HG02571 (cell line): Measurements from ENCODE around the gene ANXA8L1.
"Not testable (repeated sequence)": the region's sequence is repeated elsewhere in the genome, so short reads cannot be mapped to it uniquely, and the experiment has no call there.

Source experiments
- ATAC-seq: cut with Tn5 transposase; IDR thresholded peaks from one replicate; pipeline ENCODE4 v1.9.1; 2021; ENCODE audit warnings: mild to moderate bottlenecking, moderate library complexity; ENCODE audit not compliant: unreplicated experiment

Gene ANXA8L1

GRCh38 chr10:46375406-46375805, at the start of gene ANXA8L1:
ANXA8L1 (plus strand) TSS chr10:46375776; CDS start chr10:46375852, 76 bp downstream.
- ATAC-seq, result not testable (repeated sequence)

GRCh38 chr10:46326066-46326465, 49.5 kb upstream of the ANXA8L1 start:
- ATAC-seq, result no peak

GRCh38 chr10:46326971-46327370, 48.6 kb upstream of the ANXA8L1 start:
- no peak for ATAC-seq

GRCh38 chr10:46327685-46328084, 47.9 kb upstream of the ANXA8L1 start:
- no peak for ATAC-seq

- no peak for ATAC-seq
Observed at GRCh38 chr10:46328853-46329689, 46.5 kb upstream of the ANXA8L1 start.

- no peak for ATAC-seq
Observed at GRCh38 chr10:46329690-46330016, 45.9 kb upstream of the ANXA8L1 start.

GRCh38 chr10:46330894-46331293, 44.7 kb upstream of the ANXA8L1 start:
- ATAC-seq, result no peak

GRCh38 chr10:46365484-46365883, 10.1 kb upstream of the ANXA8L1 start:
- ATAC-seq, result not testable (repeated sequence)

- not testable (repeated sequence) for ATAC-seq
Observed at GRCh38 chr10:46367209-46367608, 8.4 kb upstream of the ANXA8L1 start.

GRCh38 chr10:46367666-46368240, 7.8 kb upstream of the ANXA8L1 start:
- not testable (repeated sequence) for ATAC-seq

- not testable (repeated sequence) for ATAC-seq
Observed at GRCh38 chr10:46368956-46369355, 6.6 kb upstream of the ANXA8L1 start.

- ATAC-seq, result not testable (repeated sequence)
Observed at GRCh38 chr10:46374410-46374809, 1.2 kb upstream of the ANXA8L1 start.

- ATAC-seq, result not testable (repeated sequence)
Observed at GRCh38 chr10:46377022-46377421, 1.4 kb downstream of the ANXA8L1 start.

- not testable (repeated sequence) for ATAC-seq
Observed at GRCh38 chr10:46377651-46378050, 2.1 kb downstream of the ANXA8L1 start.

GRCh38 chr10:46378108-46378507, 2.5 kb downstream of the ANXA8L1 start:
- not testable (repeated sequence) for ATAC-seq

- ATAC-seq, result not testable (repeated sequence)
Observed at GRCh38 chr10:46379233-46379848, 3.8 kb downstream of the ANXA8L1 start.

GRCh38 chr10:46385858-46386257, 10.3 kb downstream of the ANXA8L1 start:
- not testable (repeated sequence) for ATAC-seq

GRCh38 chr10:46386694-46387093, 11.1 kb downstream of the ANXA8L1 start:
- ATAC-seq, result not testable (repeated sequence)

GRCh38 chr10:46387309-46387902, 11.8 kb downstream of the ANXA8L1 start:
- not testable (repeated sequence) for ATAC-seq

GRCh38 chr10:46391422-46391821, 15.8 kb downstream of the ANXA8L1 start:
- ATAC-seq, result not testable (repeated sequence)
